Right ventricle myocardium superior (tissue), 1 donor: ENCODE results near the gene TMC6. TPM values are rescaled to one million over a fixed set of nuclear protein-coding genes. Genes with fewer than 3 reads are reported as not detected.

ENCODE experiments used
- ATAC-seq: fragments of 200-7000 bp; cut with Tn5 transposase; one replicate; pipeline ENCODE4 v1.9.1; 2020; ENCODE audit warnings: mild to moderate bottlenecking; ENCODE audit not compliant: poor library complexity
- DNase-seq: peaks from one replicate; pipeline ENCODE4 v3.0.0-alpha.2; 2020
- intact Hi-C: fragments of 100-400 bp; cut with DNase I; formaldehyde crosslinking; loops from one replicate; pipeline ENCODE4 v1.11.2; 2022
- total RNA-seq: library from RNA; stranded (reverse); fragmentation: NEBNext Ultra II Directional; extraction: Animal tissue kit (Norgen Biotek cat#: 25700); gene quantifications from one replicate; pipeline ENCODE4 v1.2.1, GENCODE V29; 2021
- donor health status: DM: no; HTN: yes; CAD: no; lungs with severe emphysema.

TMC6 gene
- total RNA-seq, 1 donor from 2014 or later = 57.2 TPM

GRCh38 chr17:78164748-78165607, 36.4 kb upstream of the TMC6 start:
- intact Hi-C loops = no loop called here
- no peak for DNase-seq
- ATAC-seq = no peak

- DNase-seq (no peak), ATAC-seq (no peak)
- intact Hi-C loops = no loop called here
Measured at GRCh38 chr17:78163881-78164747, 35.6 kb upstream of the TMC6 start.

GRCh38 chr17:78159575-78160158, 31.1 kb upstream of the TMC6 start:
- ATAC-seq (no peak), DNase-seq (no peak)
- intact Hi-C loops = no loop called here

- ATAC-seq (no peak), DNase-seq (no peak)
- intact Hi-C loops = no loop called here
Measured at GRCh38 chr17:78154903-78155811, 26.6 kb upstream of the TMC6 start.

GRCh38 chr17:78151514-78152008, 23.0 kb upstream of the TMC6 start:
- intact Hi-C loops = no loop called here
- ATAC-seq = peak; percentile 25

GRCh38 chr17:78148286-78149016, 19.9 kb upstream of the TMC6 start:
- intact Hi-C loops = no loop called here
- DNase-seq (no peak), ATAC-seq (no peak)

More at GRCh38 chr17:78151514-78152008, 23.0 kb upstream of the TMC6 start:
- DNase-seq = no peak

- ATAC-seq (no peak), DNase-seq (no peak)
- intact Hi-C loops = no loop called here
Measured at GRCh38 chr17:78147315-78147998, 18.9 kb upstream of the TMC6 start.

- DNase-seq (no peak), ATAC-seq (no peak)
- intact Hi-C loops = no loop called here
Measured at GRCh38 chr17:78146881-78147280, 18.3 kb upstream of the TMC6 start.

- intact Hi-C loops = no loop called here
- ATAC-seq (no peak), DNase-seq (no peak)
Measured at GRCh38 chr17:78146471-78146869, 17.9 kb upstream of the TMC6 start.

GRCh38 chr17:78144736-78145641, 16.4 kb upstream of the TMC6 start:
- ATAC-seq (peak; percentile 50), DNase-seq (peak; percentile 72)
- intact Hi-C loops = no loop called here

GRCh38 chr17:78144147-78144719, 15.7 kb upstream of the TMC6 start:
- intact Hi-C loops = no loop called here
- ATAC-seq (peak; percentile 85), DNase-seq (peak; percentile 94)

- DNase-seq = no peak
- intact Hi-C loops = no loop called here
Measured at GRCh38 chr17:78143214-78144146, 14.9 kb upstream of the TMC6 start.

GRCh38 chr17:78142119-78142861, 13.7 kb upstream of the TMC6 start:
- intact Hi-C loops = no loop called here
- DNase-seq (no peak), ATAC-seq (no peak)

More at GRCh38 chr17:78143214-78144146, 14.9 kb upstream of the TMC6 start:
- ATAC-seq = no peak
